ENCODE data around the gene ZNF583.

Gene ZNF583

GRCh38 chr19:56403764-56404704 lies at the start of gene ZNF583:
Gene ZNF583 (plus strand): TSS chr19:56404332. CDS start chr19:56407115, 2,783 bp downstream.
- peak; percentile 91 for DNase-seq

- DNase-seq: no peak
Observed at GRCh38 chr19:56355517-56355916, 48.6 kb upstream of the ZNF583 start.

- no peak for DNase-seq
Observed at GRCh38 chr19:56356944-56357343, 47.2 kb upstream of the ZNF583 start.

- DNase-seq: no peak
Observed at GRCh38 chr19:56360841-56361240, 43.3 kb upstream of the ZNF583 start.

- peak; percentile 78 for DNase-seq
Observed at GRCh38 chr19:56367829-56368711, 36.1 kb upstream of the ZNF583 start.

GRCh38 chr19:56369886-56370676 lies 34.1 kb upstream of the ZNF583 start:
- DNase-seq: no peak

- no peak for DNase-seq
Observed at GRCh38 chr19:56372281-56372680, 31.9 kb upstream of the ZNF583 start.

- DNase-seq: no peak
Observed at GRCh38 chr19:56377105-56377924, 26.8 kb upstream of the ZNF583 start.

GRCh38 chr19:56383826-56384605 lies 20.1 kb upstream of the ZNF583 start:
- no peak for DNase-seq

- DNase-seq: peak; percentile 96
Observed at GRCh38 chr19:56393119-56394012, 10.8 kb upstream of the ZNF583 start, which contains the start of gene ZNF582. Gene ZNF582 (minus strand): TSS chr19:56393534. CDS start chr19:56391752, 1,782 bp downstream.

GRCh38 chr19:56398809-56399208 lies 5.3 kb upstream of the ZNF583 start:
- DNase-seq: no peak

GRCh38 chr19:56400485-56400884 lies 3.6 kb upstream of the ZNF583 start:
- DNase-seq: no peak

- DNase-seq: peak; percentile 0
Observed at GRCh38 chr19:56403261-56403660, 871 bp upstream of the ZNF583 start.

- DNase-seq: peak; percentile 20
Observed at GRCh38 chr19:56404705-56405056, 549 bp downstream of the ZNF583 start.

- no peak for DNase-seq
Observed at GRCh38 chr19:56405062-56405461, 930 bp downstream of the ZNF583 start.

- DNase-seq: no peak
Observed at GRCh38 chr19:56423276-56423984, 19.3 kb downstream of the ZNF583 start.

GRCh38 chr19:56423985-56424353 lies 19.8 kb downstream of the ZNF583 start:
- no peak for DNase-seq

GRCh38 chr19:56441206-56441792 lies 37.2 kb downstream of the ZNF583 start:
- no peak for DNase-seq

- DNase-seq: no peak
Observed at GRCh38 chr19:56474308-56474707, 70.2 kb downstream of the ZNF583 start.

Measured in CD4-positive, alpha-beta T cell treated with Interleukin-4 for 4 hours (primary cell).